GM13976 (cell line): ENCODE data around the gene CMTR2.
A peak's percentile ranks its signal among the peaks of the same experiment; 100 is the strongest.

Source experiments
- DNase-seq: peaks from one replicate; pipeline ENCODE4 v3.0.0; 2012; ENCODE audit warnings: low spot score
- in situ Hi-C: fragments of 300-500 bp; cut with MboI; formaldehyde crosslinking; loops from one replicate; pipeline ENCODE4 v1.12.0; 2022; ENCODE audit warnings: low sequenced_read_pairs, mixed read lengths, inconsistent platforms; ENCODE audit not compliant: unreplicated experiment
- TF ChIP-seq, protein P1 (sequence below): IDR thresholded peaks from 2 replicates; pipeline ENCODE4 v1.5.1; 2012; ENCODE audit warnings: borderline replicate concordance, mild to moderate bottlenecking; ENCODE audit not compliant: insufficient read depth; ENCODE audit errors: extremely low read depth, missing control alignments, control extremely low read depth

Gene CMTR2, protein sequence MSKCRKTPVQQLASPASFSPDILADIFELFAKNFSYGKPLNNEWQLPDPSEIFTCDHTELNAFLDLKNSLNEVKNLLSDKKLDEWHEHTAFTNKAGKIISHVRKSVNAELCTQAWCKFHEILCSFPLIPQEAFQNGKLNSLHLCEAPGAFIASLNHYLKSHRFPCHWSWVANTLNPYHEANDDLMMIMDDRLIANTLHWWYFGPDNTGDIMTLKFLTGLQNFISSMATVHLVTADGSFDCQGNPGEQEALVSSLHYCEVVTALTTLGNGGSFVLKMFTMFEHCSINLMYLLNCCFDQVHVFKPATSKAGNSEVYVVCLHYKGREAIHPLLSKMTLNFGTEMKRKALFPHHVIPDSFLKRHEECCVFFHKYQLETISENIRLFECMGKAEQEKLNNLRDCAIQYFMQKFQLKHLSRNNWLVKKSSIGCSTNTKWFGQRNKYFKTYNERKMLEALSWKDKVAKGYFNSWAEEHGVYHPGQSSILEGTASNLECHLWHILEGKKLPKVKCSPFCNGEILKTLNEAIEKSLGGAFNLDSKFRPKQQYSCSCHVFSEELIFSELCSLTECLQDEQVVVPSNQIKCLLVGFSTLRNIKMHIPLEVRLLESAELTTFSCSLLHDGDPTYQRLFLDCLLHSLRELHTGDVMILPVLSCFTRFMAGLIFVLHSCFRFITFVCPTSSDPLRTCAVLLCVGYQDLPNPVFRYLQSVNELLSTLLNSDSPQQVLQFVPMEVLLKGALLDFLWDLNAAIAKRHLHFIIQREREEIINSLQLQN

DNA sequence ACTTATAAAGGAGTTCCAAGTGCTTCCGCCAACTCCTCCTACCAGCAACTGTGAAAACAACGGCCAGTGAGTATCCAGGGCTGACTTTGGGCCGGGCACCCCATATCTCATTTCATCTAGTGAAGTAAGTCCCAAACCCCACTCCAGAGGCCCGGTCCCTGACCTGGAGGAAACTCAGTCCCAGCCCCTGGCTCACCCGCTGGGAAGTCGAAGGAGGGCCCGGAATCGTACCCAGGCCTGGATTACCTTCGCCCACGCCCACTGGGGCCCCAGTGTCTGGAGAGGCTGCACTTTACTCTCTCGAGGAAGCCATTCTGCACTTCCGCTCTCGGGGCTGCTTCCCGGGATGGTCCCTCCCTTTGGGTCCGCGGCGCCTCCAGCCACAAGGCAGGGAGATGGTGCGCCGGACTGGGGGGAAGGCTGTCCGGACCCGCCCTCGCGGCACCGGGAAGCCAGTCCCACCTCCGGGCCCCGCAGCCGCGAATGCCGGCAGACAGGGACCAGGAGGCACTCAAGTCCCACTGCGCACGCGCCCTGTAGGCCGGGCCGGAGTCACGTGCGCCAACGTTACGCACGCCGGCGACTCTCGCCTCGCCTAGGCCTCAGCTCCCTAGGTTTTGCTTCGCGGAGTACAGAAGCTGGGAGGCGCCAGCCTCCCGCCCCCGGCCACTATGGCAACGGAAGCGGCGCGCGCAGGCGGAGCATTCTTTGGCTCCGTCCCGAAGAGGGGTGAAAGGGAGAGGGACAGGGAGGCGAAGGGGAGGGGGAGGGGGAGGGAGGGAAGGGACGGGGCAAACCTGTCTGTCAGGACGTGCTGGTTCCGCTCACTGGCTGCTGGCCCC lies at the start of gene CMTR2:
CMTR2 (minus strand) TSS at position 513 of the 842 bp plus-strand sequence. CDS start 3,482 bp downstream, outside the sequence.
- in situ Hi-C loops = no loop called here
- TF ChIP-seq, protein P1, sequence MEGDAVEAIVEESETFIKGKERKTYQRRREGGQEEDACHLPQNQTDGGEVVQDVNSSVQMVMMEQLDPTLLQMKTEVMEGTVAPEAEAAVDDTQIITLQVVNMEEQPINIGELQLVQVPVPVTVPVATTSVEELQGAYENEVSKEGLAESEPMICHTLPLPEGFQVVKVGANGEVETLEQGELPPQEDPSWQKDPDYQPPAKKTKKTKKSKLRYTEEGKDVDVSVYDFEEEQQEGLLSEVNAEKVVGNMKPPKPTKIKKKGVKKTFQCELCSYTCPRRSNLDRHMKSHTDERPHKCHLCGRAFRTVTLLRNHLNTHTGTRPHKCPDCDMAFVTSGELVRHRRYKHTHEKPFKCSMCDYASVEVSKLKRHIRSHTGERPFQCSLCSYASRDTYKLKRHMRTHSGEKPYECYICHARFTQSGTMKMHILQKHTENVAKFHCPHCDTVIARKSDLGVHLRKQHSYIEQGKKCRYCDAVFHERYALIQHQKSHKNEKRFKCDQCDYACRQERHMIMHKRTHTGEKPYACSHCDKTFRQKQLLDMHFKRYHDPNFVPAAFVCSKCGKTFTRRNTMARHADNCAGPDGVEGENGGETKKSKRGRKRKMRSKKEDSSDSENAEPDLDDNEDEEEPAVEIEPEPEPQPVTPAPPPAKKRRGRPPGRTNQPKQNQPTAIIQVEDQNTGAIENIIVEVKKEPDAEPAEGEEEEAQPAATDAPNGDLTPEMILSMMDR = no peak

DNA sequence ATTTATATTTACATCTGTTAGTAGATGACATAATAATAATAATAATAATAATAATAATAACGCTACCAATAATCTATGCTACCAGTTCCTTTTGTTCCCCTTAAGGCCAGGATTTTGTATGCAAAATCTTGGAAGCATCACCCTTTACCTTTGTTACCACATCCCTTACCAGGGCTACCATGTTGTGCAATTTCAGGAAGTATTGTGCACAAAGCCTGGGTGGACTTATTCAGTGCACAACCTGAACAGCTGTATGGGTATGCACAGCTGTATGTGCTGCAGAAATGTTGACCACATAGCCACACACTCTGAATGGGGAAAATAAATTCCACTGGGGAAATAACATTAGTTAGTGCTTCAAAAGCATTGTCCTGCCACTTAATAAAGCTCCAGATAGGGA lies 49.4 kb upstream of the CMTR2 start:
- no peak for DNase-seq

More for the DNA sequence above, at the start of gene CMTR2:
- DNase-seq = peak; percentile 96

DNA sequence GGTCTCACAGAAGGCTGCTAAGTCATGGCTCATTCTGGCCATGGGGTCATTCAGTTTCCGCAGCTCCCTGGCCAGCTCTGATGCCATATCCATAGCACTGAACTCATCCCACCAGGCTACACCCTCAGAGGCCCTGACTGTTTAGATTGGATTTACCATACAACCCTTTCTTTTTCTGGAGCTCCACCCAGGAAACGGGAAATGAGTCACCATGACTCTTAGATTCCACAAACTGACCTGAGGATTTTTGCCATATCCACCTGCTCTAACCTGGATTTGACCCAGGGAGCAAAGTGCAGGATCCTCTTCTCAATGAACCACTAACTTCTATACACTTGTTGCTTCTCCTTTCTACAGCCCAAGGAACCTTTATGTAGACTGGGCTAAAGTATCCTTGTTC lies 49.0 kb upstream of the CMTR2 start:
- in situ Hi-C loops = no loop called here
- no peak for DNase-seq
- TF ChIP-seq, protein P1 = no peak

More for the DNA sequence above, 49.4 kb upstream of the CMTR2 start:
- TF ChIP-seq, protein P1 = no peak
- in situ Hi-C loops = no loop called here

DNA sequence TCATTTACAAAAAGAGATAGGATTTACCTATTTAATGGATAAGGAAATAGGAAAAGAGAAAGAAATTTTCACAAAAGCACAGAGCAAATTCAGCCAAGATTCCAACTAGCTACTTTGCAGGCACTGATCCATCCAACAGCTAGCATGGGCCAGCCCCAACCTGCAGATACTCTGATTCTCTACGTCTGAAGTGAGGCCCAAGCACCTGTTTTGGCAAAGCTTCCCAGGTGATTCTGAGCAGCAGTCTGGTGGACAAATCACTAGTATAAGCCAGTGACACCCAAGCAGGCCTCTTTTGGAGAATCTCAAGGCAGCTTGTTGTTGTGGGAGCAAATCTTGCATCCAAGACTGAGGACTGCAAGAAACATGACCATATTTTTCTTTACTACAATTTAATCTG lies 48.4 kb upstream of the CMTR2 start:
- in situ Hi-C loops = no loop called here
- DNase-seq = no peak
- TF ChIP-seq, protein P1 = no peak

DNA sequence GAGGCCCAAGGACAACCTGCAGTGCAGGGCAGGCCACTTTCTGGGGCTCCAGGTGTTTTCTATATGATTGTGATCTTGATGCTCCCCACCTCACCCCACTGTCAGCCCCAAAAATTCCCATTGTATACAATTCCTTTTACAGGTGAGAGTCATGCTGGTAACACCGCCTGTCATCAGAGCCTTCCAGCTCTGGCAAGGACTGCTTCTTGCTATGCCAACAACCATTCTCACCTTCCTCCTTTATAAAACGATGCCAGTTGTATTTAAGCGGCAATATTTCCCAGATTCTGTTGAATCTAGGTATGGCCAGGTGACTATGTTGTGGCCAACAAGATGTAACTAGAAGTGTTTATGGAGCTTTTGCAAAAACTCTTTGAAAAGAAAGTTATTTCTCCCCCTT lies 38.9 kb upstream of the CMTR2 start:
- TF ChIP-seq, protein P1 = no peak
- DNase-seq = no peak
- in situ Hi-C loops = no loop called here

DNA sequence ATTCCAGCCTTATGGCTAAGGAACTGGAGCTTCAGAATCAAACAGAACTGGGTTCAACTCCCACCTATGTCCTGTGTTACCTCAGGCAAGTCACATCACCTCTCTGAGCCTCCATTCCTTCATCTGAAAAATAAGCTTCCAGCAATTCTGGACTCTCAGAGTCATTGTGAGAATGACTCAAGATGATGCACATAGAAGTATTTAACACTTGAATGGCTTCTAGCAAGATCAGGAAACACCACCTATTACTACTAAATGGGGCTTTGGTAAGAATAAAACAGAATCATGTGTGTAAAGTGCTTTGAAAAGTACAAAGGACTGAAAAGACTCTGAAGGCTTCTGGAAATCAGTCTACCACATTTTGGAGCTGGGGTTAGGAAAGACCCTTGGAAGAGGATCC lies 38.5 kb upstream of the CMTR2 start:
- DNase-seq = no peak
- in situ Hi-C loops = no loop called here
- TF ChIP-seq, protein P1 = no peak
